Activated CD8-positive, alpha-beta memory T cell treated with anti-CD3 and anti-CD28 coated beads, Interleukin-2, amount 50 U/mL, for 1 hour (primary cell): Measurements from ENCODE around the gene SLC47A2.

Experiments
- DNase-seq: peaks from one replicate; pipeline ENCODE4 v3.0.0-alpha.2; 2020; ENCODE audit errors: extremely low read depth

Gene SLC47A2

GRCh38 chr17:19728084-19728495 is 11.7 kb upstream of the SLC47A2 start:
- DNase-seq, result no peak

GRCh38 chr17:19727501-19728078 is 11.2 kb upstream of the SLC47A2 start:
- DNase-seq, result no peak

- DNase-seq, result no peak
These were observed 10.4 kb upstream of the SLC47A2 start for GRCh38 chr17:19726631-19727376.

GRCh38 chr17:19725486-19725885 is 9.1 kb upstream of the SLC47A2 start:
- no peak for DNase-seq

GRCh38 chr17:19724501-19725420 is 8.4 kb upstream of the SLC47A2 start:
- DNase-seq, result no peak

- DNase-seq, result no peak
These were observed 7.6 kb upstream of the SLC47A2 start for GRCh38 chr17:19723964-19724363.

GRCh38 chr17:19720631-19721426 is 4.4 kb upstream of the SLC47A2 start:
- DNase-seq, result no peak

- DNase-seq, result no peak
These were observed 3.8 kb upstream of the SLC47A2 start for GRCh38 chr17:19720210-19720475.

GRCh38 chr17:19719355-19720209 is 3.2 kb upstream of the SLC47A2 start:
- DNase-seq, result no peak

GRCh38 chr17:19718613-19719354 is 2.4 kb upstream of the SLC47A2 start:
- no peak for DNase-seq

- no peak for DNase-seq
These were observed 1.7 kb upstream of the SLC47A2 start for GRCh38 chr17:19718041-19718612.

GRCh38 chr17:19717411-19717908 is 1.1 kb upstream of the SLC47A2 start:
- DNase-seq, result no peak

- no peak for DNase-seq
These were observed 612 bp upstream of the SLC47A2 start for GRCh38 chr17:19717031-19717360.

- no peak for DNase-seq
These were observed 1.6 kb downstream of the SLC47A2 start for GRCh38 chr17:19714542-19715411.

- DNase-seq, result no peak
These were observed 2.5 kb downstream of the SLC47A2 start for GRCh38 chr17:19713901-19714361.

GRCh38 chr17:19713462-19713861 is 2.9 kb downstream of the SLC47A2 start:
- no peak for DNase-seq

- no peak for DNase-seq
These were observed 3.9 kb downstream of the SLC47A2 start for GRCh38 chr17:19712436-19713004.

GRCh38 chr17:19709841-19710240 is 6.5 kb downstream of the SLC47A2 start:
- no peak for DNase-seq
